Measurements from ENCODE around the gene CCL3. TPM values are rescaled to one million over a fixed set of nuclear protein-coding genes. Genes with fewer than 3 reads are reported as not detected.

Gene CCL3
- total RNA-seq, 1 experiment from 2014 or later: not detected

DNA sequence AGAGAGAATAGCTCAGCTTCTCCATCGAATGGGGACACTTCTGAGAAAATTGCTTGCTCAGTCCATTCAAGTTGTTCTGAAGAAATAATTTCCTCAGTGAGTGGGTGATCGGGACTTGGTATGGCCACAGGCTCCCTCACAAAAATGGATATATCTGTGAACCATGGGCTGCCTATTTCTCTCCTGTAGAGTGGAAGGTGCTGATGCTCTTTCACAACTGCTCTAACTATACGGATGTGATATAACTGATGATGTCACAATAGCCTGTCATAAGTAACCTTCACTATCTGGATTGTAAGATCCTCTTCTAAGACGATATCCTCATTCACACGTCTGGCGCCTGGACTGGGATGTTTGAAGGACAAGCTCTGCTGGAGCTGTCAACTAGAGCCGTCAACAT, 30.5 kb downstream of the CCL3 start:
- no peaks in the 10 kb centered on the region for H3K4me1 Mint-ChIP-seq (ENCODE audit: low read depth, unreplicated experiment)
- CTCF ChIA-PET: interaction anchor here (0.6 kb wide), 1 partner anchor 550 kb away, joined by 3 read pairs; no protein-coding TSS in a partner anchor
- no peak overlapping the region for H3K27ac Mint-ChIP-seq (ENCODE audit: unreplicated experiment)
- BruUV-seq (replicated peaks): no TSS peak
- DNase-seq: no peak
- TF ChIP-seq CTCF (IDR thresholded peaks at IDR 0.05; ENCODE audit: unreplicated experiment): no peak
- no peaks in the 10 kb centered on the region for H3K9me3 Mint-ChIP-seq (ENCODE audit: low read depth, unreplicated experiment)
- peaks cover 68% of the 10 kb centered on the region for H3K27me3 Mint-ChIP-seq (ENCODE audit: unreplicated experiment)
- no peaks in the 10 kb centered on the region for H3K36me3 Mint-ChIP-seq (ENCODE audit: insufficient read depth, unreplicated experiment)
- intact Hi-C loops (cut with micrococcal nuclease; ENCODE audit: unreplicated experiment): no loop called here
- H3K4me3 Mint-ChIP-seq (ENCODE audit: low read depth, unreplicated experiment): no peak overlapping the region

GRCh38 chr17:36057911-36058310, 32.0 kb downstream of the CCL3 start:
- CTCF ChIA-PET: interaction anchor here (0.8 kb wide), 1 partner anchor 9 kb away, joined by 3 read pairs; no protein-coding TSS in a partner anchor
- Mint-ChIP-seq H3K4me1 (ENCODE audit: low read depth, unreplicated experiment) (no peaks in the 10 kb centered on the region), H3K27ac (ENCODE audit: unreplicated experiment) (no peak overlapping the region), H3K4me3 (ENCODE audit: low read depth, unreplicated experiment) (no peak overlapping the region), H3K27me3 (ENCODE audit: unreplicated experiment) (peaks cover 59% of the 10 kb centered on the region), H3K36me3 (ENCODE audit: insufficient read depth, unreplicated experiment) (no peaks in the 10 kb centered on the region), H3K9me3 (ENCODE audit: low read depth, unreplicated experiment) (no peaks in the 10 kb centered on the region)
- intact Hi-C loops (cut with micrococcal nuclease; ENCODE audit: unreplicated experiment): no loop called here
- DNase-seq: no peak
- no peak for TF ChIP-seq CTCF (IDR thresholded peaks at IDR 0.05; ENCODE audit: unreplicated experiment)
- BruUV-seq (replicated peaks): no TSS peak

DNA sequence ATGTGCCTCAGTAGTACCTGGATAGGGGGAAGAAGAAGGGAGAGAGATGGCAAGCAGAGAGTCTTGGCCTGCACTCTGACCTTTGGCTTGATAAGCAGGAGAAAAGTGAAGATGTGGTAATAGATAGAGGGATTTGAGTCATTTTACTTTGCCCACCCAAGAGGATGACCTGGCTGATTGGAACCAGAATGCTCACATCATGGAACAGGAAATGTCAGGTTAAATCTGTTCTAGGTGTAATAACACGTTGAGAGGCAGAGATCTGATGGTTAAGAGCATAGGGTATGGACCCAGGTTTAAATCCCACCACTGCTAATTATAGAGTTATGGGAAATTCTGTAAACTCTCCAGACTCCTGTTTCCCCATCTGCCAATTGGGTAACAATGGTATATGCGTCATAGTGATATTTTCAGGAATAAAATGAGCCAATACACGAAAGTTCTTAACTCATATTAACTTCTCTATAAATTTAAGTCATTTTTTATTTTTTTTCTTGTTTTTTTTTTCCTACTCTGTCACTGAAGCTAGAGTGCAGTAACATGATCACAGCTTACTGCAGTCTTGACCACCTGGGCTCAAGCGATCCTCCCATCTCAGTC, 33.9 kb downstream of the CCL3 start:
- CTCF ChIA-PET: no interaction called here
- H3K27ac Mint-ChIP-seq (ENCODE audit: unreplicated experiment): no peak overlapping the region
- H3K27me3 Mint-ChIP-seq (ENCODE audit: unreplicated experiment): peaks cover 62% of the 10 kb centered on the region
- H3K4me1 Mint-ChIP-seq (ENCODE audit: low read depth, unreplicated experiment): no peaks in the 10 kb centered on the region
- TF ChIP-seq CTCF (IDR thresholded peaks at IDR 0.05; ENCODE audit: unreplicated experiment): no peak
- no peak for DNase-seq
- intact Hi-C loops (cut with micrococcal nuclease; ENCODE audit: unreplicated experiment): no loop called here
- H3K9me3 Mint-ChIP-seq (ENCODE audit: low read depth, unreplicated experiment): no peaks in the 10 kb centered on the region
- no peak overlapping the region for H3K4me3 Mint-ChIP-seq (ENCODE audit: low read depth, unreplicated experiment)
- no peaks in the 10 kb centered on the region for H3K36me3 Mint-ChIP-seq (ENCODE audit: insufficient read depth, unreplicated experiment)
- no TSS peak for BruUV-seq (replicated peaks)

GRCh38 chr17:36055171-36055570, 34.8 kb downstream of the CCL3 start:
- no peak for DNase-seq
- CTCF ChIA-PET: no interaction called here
- BruUV-seq (replicated peaks): no TSS peak
- Mint-ChIP-seq H3K27me3 (ENCODE audit: unreplicated experiment) (peaks cover 69% of the 10 kb centered on the region), H3K36me3 (ENCODE audit: insufficient read depth, unreplicated experiment) (no peaks in the 10 kb centered on the region), H3K4me1 (ENCODE audit: low read depth, unreplicated experiment) (no peaks in the 10 kb centered on the region), H3K4me3 (ENCODE audit: low read depth, unreplicated experiment) (no peak overlapping the region), H3K9me3 (ENCODE audit: low read depth, unreplicated experiment) (no peaks in the 10 kb centered on the region), H3K27ac (ENCODE audit: unreplicated experiment) (no peak overlapping the region)
- TF ChIP-seq CTCF (IDR thresholded peaks at IDR 0.05; ENCODE audit: unreplicated experiment): no peak
- intact Hi-C loops (cut with micrococcal nuclease; ENCODE audit: unreplicated experiment): no loop called here
